Activated CD4-positive, alpha-beta T cell treated with anti-CD3 and anti-CD28 coated beads, Interleukin-2, Interleukin-6, amounts not matched to agents 100 ng/mL and 50 ng/mL, durations not matched to agents 16 hours and 8 hours (primary cell): ENCODE results near the gene PDLIM4.
A peak's percentile ranks its signal among the peaks of the same experiment; 100 is the strongest.

Experiments
- DNase-seq: peaks from one replicate; pipeline ENCODE4 v3.0.0-alpha.2; 2020

The PDLIM4 gene

DNA sequence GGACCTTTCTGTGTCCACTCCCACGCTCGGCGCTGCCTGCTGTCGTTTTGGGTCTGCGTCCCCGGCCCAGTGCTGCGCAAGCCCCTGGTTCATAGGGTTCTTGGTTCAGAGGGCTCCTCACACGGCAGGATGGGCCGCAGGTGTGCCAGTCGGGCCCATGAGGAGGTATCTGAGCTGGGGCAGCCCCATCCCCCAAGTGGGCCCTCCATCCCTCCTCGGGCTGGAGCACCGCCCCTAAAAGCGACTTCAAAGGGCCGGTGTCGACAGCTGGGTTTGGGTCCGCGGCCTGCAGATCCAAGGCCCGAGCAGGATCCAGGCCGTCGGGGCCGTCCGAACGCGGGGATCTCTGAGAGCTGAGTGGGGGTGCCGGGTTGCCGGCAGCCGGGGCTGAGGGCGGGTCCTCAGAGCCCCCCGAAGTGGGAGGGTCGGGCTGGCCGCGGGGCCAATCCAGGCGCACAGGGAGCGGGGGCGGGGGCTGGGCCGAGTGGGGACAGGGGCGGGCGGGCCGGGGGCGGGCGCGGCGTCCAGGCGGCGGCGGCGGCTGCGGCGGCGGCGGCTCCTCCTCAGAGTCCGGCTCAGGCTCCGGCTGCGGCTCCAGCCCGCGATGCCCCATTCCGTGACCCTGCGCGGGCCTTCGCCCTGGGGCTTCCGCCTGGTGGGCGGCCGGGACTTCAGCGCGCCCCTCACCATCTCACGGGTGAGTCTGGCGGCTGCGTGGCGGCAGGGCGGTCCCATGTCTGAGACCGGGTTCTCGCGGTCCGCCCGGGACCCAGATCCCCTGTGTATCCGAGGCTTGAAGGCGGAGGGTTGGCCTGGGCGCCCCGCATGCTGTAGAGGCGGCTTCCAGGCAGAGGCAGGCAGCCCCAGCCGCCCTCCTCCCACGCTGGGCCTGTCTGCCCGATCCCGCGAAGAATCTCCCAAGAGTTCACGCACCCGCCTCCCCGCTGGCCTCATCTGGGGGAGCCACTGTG, at the start of gene PDLIM4:
PDLIM4 (plus strand) TSS at position 566 of the 971 bp plus-strand sequence; CDS start at position 605, 39 bp downstream.
- no peak for DNase-seq

GRCh38 chr5:132207778-132208177, 49.7 kb upstream of the PDLIM4 start:
- DNase-seq: no peak

DNA sequence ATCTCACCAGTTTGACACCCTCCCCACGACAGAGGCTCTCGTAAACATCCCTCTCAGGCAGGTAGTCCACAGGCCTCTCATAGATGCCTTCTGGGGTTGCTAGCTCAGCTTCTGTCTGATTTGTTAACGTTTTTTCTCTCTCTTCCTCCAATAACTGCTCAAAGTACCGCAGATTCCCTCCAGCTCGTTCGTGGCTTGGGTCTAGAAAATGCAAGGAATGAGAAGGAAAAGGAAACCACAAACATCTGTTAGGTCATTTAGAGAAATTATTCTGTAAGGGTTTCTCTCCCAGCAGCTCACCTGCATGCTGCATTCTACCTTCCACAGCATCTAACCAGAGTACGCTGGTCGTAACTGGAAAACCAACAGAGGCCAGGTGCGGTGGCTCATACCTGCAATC, 48.4 kb upstream of the PDLIM4 start:
- no peak for DNase-seq

GRCh38 chr5:132209901-132210545, 47.5 kb upstream of the PDLIM4 start:
- no peak for DNase-seq

GRCh38 chr5:132210944-132211343, 46.6 kb upstream of the PDLIM4 start:
- no peak for DNase-seq

DNA sequence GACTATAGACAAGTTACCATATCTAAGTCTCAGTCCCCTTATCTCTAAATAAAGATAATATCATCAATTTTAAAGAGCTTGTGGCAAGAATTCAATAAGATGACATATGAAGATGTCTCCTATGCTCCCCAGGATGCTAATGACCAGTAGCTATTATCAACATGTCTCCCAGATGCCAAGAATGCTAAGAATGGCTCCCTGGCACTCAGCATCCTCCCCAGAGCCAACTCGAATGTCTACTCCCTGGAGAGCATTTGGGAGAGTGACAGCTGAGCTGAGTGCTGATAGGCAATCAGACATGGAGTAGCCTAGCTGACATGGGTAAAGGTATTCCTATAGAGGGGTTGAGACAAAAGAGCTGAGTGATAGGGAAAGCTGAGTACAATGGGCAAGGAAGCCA, 45.7 kb upstream of the PDLIM4 start:
- DNase-seq: no peak

DNA sequence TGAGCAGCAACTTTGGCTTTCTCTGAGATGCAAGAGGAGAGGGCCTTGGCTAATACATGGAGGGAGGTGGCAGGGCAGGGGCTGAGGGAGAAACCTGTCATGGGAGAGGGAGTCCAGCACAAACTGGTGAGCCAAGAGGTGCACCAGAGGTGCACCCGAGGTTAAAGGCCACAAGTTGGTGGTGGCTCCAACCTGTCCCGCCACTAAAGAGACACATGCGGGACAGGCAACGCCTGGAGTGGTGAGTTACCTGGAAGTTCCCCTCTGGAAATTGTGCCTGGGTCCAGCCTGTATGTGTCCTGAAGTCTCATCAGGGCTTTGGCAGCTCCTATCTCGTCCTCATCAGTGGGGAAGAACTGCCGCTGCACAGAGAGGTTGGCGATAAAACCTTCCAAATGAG, 43.8 kb upstream of the PDLIM4 start:
- no peak for DNase-seq

GRCh38 chr5:132214491-132214890, 43.0 kb upstream of the PDLIM4 start:
- DNase-seq: no peak

DNA sequence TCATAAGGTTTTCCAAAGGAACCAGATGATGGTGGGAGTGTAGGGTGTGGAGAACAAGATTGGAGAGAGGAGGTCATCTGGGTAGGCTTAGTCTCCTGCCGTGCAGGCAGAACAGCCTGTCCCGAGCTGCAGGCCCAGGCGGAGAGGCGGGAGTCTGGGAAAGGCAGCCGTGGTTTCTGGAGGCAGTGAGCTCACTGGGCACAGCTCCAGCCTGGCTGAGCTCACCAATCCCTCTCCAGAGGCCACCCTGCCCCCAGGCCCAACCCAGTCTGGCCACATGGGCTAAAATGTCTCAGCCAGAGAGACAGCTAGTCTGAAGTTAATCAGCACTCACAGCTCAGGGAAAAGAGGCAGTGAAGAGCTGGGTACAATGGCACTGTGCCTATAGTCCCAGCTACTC, 42.2 kb upstream of the PDLIM4 start:
- no peak for DNase-seq

DNA sequence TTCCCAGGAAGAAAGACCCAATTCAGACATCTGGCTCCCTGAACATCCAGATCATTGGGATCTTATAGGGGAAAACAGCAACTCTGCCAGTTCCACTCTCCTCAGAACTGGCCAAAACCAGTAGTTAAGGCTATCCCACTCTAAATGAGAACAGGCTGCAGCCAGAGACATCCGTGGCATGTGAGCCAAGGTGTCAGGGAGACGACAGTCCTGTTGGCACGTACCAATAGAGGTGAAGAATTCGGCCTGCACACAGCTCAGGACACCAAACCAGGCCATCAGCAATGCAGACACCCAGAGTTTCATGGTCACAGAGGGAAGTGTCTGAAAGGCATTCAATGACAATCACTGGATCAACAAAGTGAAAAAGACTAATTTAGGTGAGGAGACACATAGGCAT, 39.2 kb upstream of the PDLIM4 start:
- DNase-seq: no peak

DNA sequence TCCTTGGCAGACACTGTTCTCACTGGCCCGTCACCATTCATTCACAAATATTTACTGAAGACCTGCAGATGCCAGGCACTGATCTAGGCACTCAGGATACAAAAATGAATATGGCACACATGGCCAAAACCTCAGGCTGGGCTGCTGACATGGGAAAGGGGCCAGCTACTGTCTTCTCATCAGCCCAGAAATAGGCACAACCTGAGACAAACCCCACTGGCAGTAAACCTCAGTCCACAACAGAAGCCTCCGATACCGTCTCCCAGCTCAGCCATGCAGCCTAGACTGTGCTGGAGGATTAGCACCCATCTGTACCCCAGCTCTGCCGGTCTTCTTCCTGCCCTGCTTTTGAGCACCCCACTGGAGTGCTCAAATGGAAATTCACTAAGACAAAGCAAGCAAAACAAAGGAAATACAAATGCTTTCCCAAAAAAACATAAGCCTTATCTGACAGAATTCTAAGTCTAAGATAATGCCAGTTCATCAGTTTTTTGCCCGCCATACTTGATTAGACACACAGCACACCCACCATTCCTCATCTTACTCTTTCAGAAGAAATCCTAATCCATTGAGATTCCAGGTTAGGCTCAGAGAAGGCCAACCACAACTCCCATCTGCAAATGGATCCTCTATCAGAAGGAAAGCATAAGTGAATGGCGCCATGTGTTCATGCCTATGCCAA, 38.1 kb upstream of the PDLIM4 start:
- DNase-seq: no peak

DNA sequence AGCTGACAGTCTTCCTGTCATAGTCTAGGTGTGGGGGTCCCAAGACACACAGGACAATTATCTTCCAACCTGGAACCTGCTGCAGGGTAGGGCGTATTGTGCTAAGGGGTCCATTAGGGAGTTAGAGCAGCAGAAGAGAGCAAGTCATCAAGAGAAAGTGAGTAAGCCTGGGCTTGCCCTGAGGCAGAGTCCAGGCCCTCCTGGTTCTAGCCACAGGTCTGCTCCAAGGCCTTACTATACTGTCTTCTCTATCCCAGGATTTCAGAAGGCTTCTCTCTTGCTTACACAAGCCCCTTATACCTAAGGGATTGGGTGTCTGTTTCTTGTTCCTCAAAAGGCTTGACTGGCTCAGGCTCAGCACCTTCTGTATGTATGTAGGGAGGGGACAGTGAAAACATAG, 37.5 kb upstream of the PDLIM4 start:
- no peak for DNase-seq

- no peak for DNase-seq
These were observed 37.0 kb upstream of the PDLIM4 start for GRCh38 chr5:132220491-132220890.

GRCh38 chr5:132221781-132222648, 35.5 kb upstream of the PDLIM4 start:
- no peak for DNase-seq

- no peak for DNase-seq
These were observed 34.9 kb upstream of the PDLIM4 start for GRCh38 chr5:132222649-132223038.

DNA sequence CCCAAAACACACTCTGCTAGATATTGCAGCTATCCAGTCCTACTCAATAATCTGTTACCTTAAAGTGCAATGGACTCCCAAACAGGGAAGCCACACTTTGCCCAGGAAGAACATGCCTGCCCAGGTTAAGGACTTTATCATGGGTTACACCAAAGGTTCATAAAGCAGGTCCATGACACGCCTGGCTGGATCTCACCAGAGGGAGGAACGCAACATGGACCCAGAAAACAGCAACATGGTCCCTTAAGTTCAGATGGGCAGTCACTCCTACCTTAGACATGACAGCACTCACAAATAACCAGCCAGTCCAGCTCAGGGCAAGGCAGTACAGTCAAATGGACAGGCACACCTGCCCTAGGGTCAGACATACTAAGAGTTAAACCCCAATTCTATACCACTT, 33.6 kb upstream of the PDLIM4 start:
- DNase-seq: no peak

- no peak for DNase-seq
These were observed 32.8 kb upstream of the PDLIM4 start for GRCh38 chr5:132224716-132225115.

DNA sequence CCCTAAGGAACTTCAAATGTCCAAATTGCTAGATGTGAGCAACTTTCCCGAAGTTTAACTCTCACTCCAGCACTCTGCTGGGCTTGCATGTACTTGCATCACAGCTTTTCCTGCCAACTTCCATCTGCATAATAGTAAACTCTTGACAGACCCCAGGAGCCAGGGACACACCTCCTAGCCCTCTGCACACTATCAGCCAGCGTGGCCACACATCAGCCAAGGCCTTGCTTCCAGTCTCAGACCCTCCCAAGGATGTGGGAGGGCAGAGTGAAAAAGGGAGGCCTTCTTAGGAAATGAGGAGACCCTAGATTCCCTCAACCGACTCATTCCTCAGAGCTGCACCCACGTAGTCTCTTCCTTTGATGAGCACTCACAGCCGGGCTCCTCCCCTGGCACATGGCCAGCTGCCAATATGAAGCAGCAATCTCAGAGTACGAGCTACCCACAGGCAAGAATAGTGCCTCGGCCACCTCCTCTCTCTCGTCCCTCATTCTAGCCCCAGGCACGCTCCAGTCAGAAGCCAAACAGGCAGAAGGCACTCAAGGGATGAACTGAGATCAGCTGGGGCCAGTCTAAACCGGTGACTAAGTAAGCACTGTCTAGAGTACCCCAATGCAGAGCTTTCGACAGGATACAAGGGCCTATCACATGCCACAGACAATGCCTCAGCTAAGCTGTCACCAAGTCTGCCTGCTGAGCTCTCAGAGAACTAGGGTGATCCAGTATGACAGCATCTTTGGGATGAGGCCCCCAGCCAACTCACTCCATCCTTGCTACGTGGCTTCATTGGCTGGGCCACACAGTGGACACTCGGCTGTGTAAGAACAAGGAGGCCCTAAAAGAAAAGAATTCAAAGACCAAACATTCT, 32.1 kb upstream of the PDLIM4 start:
- peak; percentile 8 for DNase-seq

- no peak for DNase-seq
These were observed 30.8 kb upstream of the PDLIM4 start for GRCh38 chr5:132226516-132227234.

- no peak for DNase-seq
These were observed 30.3 kb upstream of the PDLIM4 start for GRCh38 chr5:132227235-132227484.
